GM21447 (cell line): Measurements from ENCODE around the gene CLDN4.
"Not testable (repeated sequence)": the region's sequence is repeated elsewhere in the genome, so short reads cannot be mapped to it uniquely, and the experiment has no call there.

Source experiments
- ATAC-seq: cut with Tn5 transposase; IDR thresholded peaks from one replicate; pipeline ENCODE4 v1.9.1; 2021; ENCODE audit not compliant: unreplicated experiment

CLDN4 gene

DNA sequence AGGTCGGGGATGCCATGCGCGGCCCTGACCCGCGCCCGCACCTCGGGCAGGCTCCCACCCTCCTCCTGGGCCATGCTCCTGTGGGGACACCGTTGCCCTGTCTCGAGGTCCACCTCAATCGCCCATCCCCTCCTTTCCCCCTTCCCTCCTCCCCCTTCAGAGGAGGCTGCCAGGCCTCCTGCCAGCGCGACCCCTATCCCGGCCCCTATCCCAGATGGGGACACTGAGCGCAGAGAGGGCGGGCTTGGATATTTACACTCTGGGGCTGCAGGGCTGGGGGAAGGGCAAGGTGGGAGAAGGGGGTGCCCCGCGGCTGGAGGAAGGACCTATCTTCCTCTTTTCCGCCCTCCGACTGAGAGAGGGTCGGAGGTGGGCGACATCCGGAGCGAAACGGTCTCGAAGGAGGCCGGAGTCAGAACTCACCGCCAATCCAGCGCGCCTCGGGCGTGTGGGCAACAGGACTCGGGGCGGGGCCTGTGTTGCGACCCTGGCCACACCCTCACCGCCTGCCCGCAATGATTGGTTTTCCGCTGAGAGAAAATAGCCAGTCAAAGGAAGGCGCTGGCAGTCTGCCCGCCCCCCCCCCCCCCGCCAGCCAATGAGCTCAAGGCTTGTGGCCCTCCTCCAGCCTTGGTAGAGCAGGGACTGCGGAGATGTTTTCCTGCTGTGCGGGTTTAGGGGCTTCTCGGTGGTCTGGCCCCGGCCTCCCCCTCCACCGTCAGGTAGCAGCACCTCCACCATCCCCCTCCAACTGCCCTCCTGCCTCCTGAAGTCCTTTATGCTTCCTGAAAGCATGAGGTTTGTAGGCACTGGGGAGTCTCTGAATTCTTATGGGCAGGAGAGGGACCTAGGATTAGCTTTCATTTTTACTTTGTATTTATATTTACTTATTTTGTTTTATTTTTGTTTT, 11.5 kb downstream of the CLDN4 start, which contains the start of gene METTL27:
METTL27 (minus strand) TSS at position 450 of the 910 bp plus-strand sequence; CDS start at position 74, 376 bp downstream.
- peak; percentile 89 for ATAC-seq

DNA sequence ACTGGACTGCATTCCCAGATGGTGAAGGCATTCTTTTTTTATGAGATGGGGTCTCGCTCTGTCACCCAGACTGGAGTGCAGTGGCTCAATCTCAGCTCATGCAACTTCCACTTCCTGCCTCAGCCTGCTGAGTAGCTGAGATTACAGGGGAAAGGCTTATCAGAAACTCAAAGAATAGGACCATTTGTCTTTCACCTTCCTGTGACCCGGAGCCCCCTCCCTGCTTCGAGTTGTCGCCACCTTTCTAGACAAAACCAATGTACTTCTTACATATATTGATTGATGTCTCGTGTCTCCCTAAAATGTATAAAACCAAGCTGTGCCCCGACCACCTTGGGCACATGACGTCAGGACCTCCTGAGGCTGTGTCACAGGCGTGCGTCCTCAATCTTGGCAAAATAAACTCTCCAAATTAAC, 13.3 kb downstream of the CLDN4 start:
- no peak for ATAC-seq

DNA sequence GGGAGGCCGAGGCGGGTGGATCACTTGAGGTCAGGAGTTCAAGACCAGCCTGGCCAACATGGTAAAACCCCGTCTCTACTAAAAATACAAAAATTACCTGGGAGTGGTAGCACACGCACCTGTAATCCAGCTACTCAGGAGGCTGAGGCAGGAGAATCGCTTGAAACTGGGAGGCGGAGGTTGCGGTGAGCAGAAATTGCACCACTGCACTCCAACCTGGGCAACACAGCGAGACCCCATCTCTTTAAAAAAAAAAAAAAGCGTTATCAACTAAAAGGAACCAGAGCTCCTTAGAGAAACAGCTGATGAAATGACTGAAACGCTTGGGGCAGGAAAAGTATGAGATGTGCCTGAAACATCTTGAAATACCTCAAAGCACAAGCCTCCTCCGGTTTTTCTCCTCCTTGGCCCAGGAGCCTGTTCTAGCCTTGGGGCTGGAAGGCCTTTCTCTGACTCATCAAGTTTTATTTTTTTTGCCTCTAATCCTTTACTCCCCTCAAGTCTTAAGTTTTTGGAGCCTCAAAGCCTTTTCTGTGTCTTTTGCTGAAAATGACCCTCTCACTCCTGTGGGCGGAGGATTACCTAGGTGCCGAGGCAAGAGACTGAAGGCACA, 14.2 kb downstream of the CLDN4 start:
- no peak for ATAC-seq

DNA sequence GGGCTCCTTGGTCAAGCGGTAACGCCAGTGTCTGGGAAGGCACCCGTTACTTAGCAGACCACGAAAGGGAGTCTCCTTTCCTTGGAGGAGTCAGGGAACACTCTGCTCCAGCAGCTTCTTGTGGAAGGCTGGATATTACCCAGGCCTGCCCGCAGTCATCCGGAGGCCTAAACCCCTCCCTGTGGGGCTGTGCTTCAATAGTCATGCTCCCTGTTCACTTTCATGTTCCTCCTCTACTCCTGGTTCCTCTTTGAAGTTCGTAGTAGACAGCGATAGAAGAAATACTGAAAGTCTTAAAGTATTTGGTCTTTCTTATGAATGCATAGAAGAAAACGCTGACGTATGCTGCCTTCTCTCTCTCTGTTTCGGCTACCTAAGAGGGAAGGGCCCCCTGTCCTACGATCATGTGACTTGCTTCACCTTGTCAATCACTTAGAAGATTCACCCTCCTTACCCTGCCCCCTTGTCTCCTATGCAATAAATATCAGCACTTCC, 15.0 kb downstream of the CLDN4 start:
- not testable (repeated sequence) for ATAC-seq

DNA sequence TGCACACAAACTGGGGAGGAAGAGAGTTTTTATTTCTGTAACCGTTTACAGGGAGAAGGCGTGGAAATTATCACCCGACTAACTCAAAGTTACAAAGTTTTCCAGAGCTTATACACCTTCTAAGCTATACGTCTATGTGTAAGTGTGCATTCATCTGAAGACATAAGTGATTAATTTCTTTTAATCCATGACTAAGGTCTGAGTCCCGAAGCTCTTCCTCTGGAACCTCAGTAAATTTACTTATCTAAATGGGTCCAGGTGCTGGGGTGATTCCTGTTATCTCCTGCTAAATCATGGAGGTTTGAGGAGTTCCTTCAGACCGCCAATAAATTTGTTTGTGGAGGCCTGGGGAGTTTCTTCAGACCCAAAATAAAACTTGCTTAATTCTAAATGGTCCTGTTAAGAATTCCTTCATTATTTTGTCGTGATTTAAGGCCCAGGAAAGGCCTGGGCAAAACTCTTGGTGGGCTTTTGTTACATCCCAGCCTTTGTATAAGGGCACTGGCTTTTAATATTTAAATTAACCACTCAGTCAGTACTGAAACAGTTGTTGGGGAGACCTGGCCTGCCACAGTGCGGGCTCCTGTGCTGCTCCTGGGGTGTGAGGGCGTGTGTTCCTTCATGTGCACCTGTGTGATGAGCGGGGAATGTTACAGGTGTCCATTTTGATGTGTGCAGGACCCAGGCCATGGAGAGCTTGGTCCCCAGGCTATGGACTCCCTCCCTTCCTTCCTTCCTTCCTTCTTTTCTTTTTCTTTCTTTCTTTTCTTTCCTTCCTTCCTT, 17.3 kb downstream of the CLDN4 start:
- ATAC-seq = no peak

DNA sequence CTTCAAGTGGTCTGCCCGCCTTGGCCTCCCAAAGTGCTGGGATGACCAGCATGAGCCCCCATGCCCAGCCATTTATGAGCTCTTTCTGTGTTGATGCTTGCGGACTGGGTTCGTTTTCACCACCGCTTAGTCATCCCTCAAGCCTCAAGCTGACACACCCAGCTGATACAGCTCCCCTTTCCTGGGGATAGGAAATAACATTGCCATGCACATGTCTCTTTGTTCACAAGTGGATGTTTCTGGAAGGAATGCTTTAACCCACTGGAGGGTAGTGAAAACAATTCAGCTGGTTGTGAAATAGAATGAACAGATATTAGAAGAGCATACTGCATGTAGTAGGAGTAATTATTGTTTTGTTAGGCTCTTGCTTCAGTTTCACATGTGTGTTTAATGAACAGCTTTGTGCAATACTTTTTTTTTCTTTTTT, 20.0 kb downstream of the CLDN4 start:
- no peak for ATAC-seq

DNA sequence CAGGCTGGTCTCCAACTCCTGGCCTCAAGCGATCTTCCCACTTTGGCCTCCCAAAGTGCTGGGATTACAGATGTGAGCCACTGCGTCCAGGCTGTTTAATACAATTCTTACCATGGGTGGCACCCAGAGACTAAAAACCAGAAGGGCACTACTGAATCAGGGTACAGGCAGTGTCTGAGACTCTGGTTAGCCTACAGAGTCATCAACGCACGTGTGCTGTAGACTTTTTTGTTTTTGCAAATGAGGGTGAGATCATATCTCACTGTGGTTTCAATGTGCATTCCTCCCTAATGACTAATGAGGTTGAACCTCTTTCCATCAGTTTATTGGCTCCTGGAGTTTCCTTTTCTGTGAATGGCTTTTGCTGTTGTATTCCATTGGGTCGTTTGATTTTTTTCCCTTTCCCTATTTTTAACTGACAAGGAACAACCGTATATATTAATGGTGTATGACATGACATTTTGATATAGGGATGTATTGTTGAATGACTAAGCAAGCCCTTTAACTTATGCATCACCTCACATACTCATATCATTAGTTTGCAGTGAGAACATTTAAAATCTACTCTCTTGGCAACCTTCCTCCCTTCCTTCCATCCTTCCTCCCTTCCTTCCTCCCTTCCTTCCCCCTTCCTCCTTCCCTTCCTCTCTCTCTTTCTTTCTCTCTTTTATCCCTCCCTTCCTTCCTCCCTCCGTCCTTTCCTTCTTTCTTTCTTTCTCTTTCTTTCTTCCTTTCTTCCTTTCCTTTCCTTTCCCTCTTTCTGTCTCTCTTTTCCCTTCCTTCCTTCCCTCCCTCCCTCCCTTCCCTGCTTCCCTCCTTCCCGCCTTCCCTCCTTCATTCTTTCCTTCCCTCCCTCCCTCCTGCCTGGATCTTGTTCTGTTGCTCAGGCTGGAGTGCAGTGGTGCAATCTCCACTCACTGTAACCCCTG, 20.9 kb downstream of the CLDN4 start:
- ATAC-seq = peak; percentile 86

DNA sequence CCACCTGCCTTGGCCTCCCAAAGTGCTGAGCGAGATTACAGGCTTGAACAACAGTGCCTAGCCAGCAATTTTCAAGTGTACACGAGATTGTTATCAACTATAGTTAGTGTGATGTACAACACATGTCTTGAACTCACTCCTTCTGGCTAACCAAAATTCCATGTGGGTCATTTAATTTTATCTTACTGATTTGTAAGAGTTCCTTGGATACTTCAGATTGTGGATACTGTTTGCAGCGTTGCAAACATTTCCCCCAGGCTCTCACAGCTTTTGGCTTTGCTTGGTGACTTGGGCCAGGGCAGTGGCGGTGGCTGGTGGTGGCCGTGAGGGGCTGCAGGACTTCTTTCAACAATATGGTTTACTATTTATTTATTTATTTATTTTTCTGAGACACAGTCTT, 21.7 kb downstream of the CLDN4 start:
- no peak for ATAC-seq

DNA sequence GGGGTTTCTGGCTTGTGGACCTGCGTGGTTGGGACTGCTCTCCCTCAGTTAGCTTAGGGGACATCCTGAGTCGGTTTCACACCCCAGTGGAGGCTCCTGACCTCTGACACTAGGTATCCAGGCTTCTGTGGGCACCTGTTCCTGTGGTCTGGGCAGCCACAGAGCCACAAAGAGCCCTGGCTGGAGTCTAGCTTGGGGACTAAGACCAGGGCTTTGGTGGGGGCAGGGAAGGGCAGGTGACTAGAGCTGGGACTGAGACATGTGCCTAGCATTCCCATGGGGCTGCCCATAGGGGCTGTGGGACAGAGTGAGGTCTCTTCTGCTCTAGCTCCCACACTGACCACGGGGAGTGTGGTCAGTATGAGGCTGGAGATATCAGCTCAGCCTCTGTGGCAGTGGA, 26.1 kb downstream of the CLDN4 start:
- no peak for ATAC-seq

DNA sequence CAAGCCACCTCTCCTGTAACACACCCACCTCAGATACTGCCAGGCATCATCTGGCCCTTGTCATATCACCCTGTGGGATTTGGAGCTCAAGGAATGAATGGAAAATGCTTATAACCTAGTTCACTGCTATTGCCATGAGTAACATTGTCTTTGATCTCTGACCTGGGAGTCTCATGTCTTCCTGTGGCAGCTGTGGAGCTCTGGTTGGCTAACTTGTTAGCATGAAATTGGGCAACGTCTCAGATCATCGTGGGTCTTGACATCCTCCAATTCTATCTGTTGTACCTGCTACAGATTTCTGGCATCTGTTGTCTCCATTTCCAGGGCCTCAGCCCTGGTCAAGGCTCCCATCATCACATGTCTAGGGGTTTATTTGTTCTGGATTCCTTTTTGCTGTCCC, 28.0 kb downstream of the CLDN4 start:
- ATAC-seq = no peak

DNA sequence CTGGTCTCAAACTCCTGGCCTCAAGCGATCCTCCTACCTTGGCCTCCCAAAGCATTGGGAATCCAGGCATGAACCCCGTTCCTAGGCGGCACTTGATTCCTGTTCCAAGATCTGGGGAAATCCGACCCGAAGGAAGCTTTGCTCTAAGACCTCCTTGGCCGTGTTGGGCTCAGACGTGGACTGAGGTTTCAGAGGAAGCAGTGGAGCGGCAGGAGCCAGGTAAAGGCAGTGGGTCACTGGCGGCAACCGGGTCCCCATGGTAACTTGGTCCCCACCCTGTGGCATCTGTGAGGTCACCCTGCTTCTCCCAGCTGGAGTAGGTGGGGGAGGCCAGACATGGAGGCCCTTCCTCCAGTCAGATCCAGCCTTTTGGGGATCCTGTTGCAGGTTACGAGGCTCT, 30.1 kb downstream of the CLDN4 start, which contains the start of gene TMEM270:
TMEM270 (plus strand) TSS at position 301 of the 400 bp plus-strand sequence; CDS start at position 337, 36 bp downstream.
- no peak for ATAC-seq

DNA sequence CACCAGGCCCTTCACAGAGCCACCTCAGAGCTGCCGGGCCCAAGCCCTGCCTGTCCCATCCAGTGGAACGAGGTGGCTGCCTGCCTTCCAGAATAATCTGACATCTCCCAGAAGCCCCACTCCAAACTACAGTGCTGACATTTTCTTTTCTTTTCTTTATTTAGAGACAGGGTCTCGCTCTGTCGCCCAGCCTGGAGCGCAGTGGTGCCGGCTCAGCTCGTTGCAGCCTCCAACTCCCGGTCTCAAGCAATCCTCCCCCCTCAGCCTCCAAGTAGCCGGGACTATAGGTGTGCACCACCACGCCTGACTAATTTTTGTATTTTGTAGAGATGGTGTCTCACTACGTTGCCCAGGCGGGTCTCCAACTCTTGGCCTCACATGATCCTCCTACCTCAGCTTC, 30.5 kb downstream of the CLDN4 start:
- no peak for ATAC-seq

DNA sequence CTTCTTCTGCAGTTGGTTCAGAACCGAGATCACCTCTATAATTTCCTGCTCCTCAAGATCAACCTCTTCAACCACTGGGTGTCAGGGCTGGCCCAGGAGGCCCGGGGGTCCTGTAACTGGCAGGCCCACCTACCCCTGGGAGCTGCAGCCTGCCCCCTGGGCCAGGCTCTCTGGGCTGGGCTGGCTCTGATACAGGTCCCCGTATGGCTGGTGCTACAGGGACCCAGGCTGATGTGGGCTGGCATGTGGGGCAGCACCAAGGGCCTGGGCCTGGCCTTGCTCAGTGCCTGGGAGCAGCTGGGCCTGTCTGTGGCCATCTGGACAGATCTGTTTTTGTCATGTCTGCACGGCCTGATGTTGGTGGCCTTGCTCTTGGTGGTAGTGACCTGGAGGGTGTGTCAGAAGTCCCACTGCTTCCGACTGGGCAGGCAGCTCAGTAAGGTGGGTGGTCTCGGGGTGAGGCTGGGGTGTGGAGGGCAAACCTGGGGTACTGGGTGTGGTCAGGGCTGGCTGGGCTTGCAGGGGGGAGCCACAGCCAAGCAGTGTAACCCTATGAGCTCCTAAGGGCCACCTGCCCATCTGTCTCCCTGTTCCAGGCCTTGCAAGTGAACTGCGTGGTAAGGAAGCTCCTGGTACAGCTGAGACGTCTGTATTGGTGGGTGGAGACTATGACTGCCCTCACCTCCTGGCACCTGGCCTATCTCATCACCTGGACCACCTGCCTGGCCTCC, 34.4 kb downstream of the CLDN4 start:
- no peak for ATAC-seq

DNA sequence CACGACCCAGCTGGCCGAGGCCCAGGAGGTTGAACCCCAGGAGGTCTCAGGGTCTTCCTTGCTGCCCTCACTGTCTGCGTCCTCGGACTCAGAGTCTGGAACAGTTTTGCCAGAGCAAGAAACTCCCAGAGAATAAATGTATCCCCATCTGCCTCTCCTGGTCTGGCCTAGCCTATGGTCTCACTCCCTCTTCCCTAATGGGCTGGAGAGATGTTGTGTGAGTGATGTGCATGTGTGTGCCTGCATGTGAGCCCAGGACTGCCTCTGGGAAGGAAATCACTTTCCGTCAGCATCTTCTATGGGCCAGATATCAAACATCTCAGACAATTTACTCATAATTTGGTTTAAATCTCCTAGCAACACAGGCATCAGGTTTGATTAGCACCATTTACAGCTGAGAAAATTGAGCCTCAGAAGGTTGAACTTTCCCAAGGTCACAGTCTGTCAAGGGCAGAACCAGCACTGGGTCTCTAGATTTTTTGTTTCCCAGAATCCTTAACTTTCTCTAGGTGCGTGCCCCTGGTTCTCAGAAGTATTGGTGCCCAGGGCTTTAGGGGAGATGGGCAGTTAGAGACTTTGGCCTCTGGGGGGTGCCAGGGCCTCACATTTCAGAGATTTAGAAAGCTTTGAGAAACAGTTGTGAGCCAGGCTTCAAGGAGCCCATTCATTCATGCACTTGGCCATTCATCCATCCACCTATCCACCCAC, 35.1 kb downstream of the CLDN4 start:
- ATAC-seq = no peak

DNA sequence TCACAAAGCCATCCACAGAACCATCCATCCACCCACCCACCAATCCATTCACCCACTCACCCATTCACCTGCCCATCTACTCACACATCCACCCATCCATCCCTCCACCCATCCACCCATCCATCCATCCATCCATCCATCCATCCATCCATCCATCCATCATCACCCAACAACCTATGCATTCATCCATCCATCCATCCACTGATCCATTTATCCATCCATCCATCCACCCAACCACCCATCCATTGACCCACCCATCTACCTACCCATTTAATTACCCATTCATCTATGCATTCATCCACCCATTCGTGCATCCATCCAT, 35.6 kb downstream of the CLDN4 start:
- no peak for ATAC-seq

DNA sequence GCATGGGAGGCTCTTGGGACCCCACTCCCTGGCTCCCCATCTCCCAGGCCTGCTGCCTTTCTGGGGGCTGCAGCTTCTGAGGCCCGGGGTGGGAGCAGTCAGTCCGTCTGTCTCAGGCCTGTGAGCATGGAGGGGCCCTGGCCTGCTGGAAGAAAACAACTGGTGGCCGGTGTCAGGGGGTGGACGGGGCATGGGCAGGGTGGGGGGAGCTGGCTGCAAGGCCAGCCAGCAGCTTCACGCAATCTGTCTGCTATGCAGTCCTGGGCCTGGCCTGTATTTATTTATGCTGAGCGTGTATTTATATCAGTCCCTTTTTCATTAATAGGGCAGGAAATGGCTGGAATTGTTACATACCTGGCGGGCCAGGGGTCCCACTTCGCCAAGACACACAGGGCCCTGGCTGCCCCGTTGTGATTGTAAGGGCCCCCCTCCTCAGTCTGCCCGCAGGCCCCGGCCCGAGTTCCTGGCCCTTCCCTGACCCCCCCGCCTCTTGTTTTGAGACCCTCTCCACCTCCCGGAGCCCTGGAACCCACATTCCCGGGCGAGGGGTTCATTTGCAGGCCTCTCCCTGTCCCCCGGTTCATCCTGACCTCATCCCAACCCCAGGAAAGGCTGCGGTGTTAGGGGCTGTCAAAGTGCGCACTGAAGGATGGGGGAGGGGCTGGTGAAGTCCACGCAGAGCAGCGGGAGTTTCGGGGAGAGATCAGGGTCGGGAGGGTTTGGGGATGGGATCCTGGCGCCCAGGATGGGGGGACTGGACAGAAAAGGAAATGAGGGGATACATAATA, 38.4 kb downstream of the CLDN4 start:
- ATAC-seq = no peak

DNA sequence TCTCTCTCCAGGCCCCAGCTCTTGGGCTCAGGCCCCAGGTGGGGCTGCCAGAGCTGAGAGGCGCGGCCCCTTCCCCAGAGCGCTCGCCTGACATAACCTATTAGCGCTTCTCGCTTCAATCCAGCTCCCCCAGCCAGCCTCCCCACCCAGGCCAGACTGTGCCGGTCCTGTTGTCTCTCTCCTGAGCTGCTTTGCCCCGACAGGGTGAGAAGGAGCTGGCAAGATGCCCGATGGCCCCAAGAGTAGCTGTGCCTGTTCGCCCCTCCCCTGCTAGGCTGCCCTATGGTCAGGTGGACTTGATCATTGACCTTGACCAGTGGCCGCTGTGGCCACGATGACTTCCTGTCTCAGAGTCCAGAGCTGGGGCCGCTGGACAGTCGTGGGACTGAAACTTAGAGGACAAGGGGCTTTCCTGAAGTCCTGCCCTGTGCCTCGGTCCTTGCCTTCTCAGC, 39.3 kb downstream of the CLDN4 start:
- ATAC-seq = no peak
